Activated CD8-positive, alpha-beta T cell treated with anti-CD3 and anti-CD28 coated beads for 36 hours (primary cell): ENCODE measurements around the gene IFITM2. TPM values are rescaled to one million over a fixed set of nuclear protein-coding genes. Genes with fewer than 3 reads are reported as not detected.
A peak's percentile ranks its signal among the peaks of the same experiment; 100 is the strongest.
"Not testable (repeated sequence)": the region's sequence is repeated elsewhere in the genome, so short reads cannot be mapped to it uniquely, and the experiment has no call there.

Experiments used
- ATAC-seq: fragments of 200-7000 bp; cut with Tn5 transposase; one replicate; pipeline ENCODE4 v1.10.0; 2021; ENCODE audit warnings: mild to moderate bottlenecking, moderate library complexity
- CTCF ChIA-PET: fragments of 350-600 bp; sonication (Branson Sonifier 250); formaldehyde crosslinking; loops from one replicate; lab custom pipeline; 2021; ENCODE audit warnings: antibody characterized with exemption; lab: Charles Lee
- POLR2A ChIA-PET: fragments of 350-600 bp; sonication (Branson Sonifier 250); formaldehyde crosslinking; loops from one replicate; lab custom pipeline; 2021; ENCODE audit warnings: antibody characterized with exemption; lab: Charles Lee
- DNase-seq: peaks from one replicate; pipeline ENCODE4 v3.0.0-alpha.2; 2020
- H3K27ac Mint-ChIP-seq: one replicate; pipeline ENCODE4 v1.8.0; 2021; ENCODE audit warnings: mild to moderate bottlenecking, mixed read lengths
- H3K27me3 Mint-ChIP-seq: one replicate; pipeline ENCODE4 v1.8.0; 2021; ENCODE audit warnings: mixed read lengths
- H3K36me3 Mint-ChIP-seq: one replicate; pipeline ENCODE4 v1.8.0; 2021; ENCODE audit warnings: low read depth, mixed read lengths
- H3K4me1 Mint-ChIP-seq: one replicate; pipeline ENCODE4 v1.8.0; 2021; ENCODE audit warnings: low read depth, mixed read lengths
- H3K4me3 Mint-ChIP-seq: one replicate; pipeline ENCODE4 v1.8.0; 2021; ENCODE audit warnings: mild to moderate bottlenecking, moderate library complexity, mixed read lengths
- H3K9me3 Mint-ChIP-seq: one replicate; pipeline ENCODE4 v1.8.0; 2021; ENCODE audit warnings: mixed read lengths
- intact Hi-C: fragments of 100-400 bp; cut with micrococcal nuclease; formaldehyde crosslinking; loops from one replicate; pipeline ENCODE4 v1.10.0; 2022
- total RNA-seq, 2 experiments: library from RNA; stranded (reverse); gene quantifications; one replicate each; pipeline ENCODE4 v1.2.3, GENCODE V29; 2021
- TF ChIP-seq, protein P1 (sequence below): fragments of 200-600 bp; IDR thresholded peaks from one replicate; pipeline ENCODE4 v1.8.0; 2022; ENCODE audit warnings: antibody characterized with exemption, mild to moderate bottlenecking

Gene IFITM2
- total RNA-seq, 2 experiments from 2014 or later: 540 to 549 TPM

DNA sequence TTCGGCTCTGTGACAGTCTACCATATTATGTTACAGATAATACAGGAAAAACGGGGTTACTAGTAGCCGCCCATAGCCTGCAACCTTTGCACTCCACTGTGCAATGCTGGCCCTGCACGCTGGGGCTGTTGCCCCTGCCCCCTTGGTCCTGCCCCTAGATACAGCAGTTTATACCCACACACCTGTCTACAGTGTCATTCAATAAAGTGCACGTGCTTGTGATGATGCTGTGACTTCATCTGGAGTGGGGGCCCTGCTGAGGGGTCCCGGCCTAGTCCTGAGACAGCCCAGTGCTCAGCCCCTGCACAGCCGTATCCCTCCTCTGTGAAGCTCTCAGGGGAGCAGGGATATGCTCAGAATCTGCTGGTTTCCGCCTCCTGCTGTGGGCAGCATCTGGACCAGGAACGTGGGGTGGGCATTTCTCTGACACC lies 7.5 kb downstream of the IFITM2 start:
- Mint-ChIP-seq H3K27ac (peak overlapping the region; percentile 91), H3K9me3 (no peaks in the 10 kb centered on the region), H3K4me1 (peaks cover 30% of the 10 kb centered on the region), H3K4me3 (peak overlapping the region; percentile 83), H3K27me3 (no peaks in the 10 kb centered on the region), H3K36me3 (peaks cover 40% of the 10 kb centered on the region)
- intact Hi-C loops: loop anchor here (10.0 kb wide), 1 partner anchor 50 kb away; no protein-coding TSS in a partner anchor
- POLR2A ChIA-PET: interaction anchor here (0.8 to 4.5 kb wide), 14 partner anchors 9 to 70 kb away, joined by 3 to 47 read pairs (median 10); partner anchors contain the start of genes IFITM2, NLRP6 and PGGHG
- ATAC-seq (no peak), DNase-seq (peak; percentile 48)
- CTCF ChIA-PET: interaction anchor here (2.1 to 3.2 kb wide), 4 partner anchors 9 to 64 kb away, joined by 4 to 26 read pairs (median 15); no protein-coding TSS in a partner anchor
- TF ChIP-seq, protein P1, sequence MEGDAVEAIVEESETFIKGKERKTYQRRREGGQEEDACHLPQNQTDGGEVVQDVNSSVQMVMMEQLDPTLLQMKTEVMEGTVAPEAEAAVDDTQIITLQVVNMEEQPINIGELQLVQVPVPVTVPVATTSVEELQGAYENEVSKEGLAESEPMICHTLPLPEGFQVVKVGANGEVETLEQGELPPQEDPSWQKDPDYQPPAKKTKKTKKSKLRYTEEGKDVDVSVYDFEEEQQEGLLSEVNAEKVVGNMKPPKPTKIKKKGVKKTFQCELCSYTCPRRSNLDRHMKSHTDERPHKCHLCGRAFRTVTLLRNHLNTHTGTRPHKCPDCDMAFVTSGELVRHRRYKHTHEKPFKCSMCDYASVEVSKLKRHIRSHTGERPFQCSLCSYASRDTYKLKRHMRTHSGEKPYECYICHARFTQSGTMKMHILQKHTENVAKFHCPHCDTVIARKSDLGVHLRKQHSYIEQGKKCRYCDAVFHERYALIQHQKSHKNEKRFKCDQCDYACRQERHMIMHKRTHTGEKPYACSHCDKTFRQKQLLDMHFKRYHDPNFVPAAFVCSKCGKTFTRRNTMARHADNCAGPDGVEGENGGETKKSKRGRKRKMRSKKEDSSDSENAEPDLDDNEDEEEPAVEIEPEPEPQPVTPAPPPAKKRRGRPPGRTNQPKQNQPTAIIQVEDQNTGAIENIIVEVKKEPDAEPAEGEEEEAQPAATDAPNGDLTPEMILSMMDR: no peak

DNA sequence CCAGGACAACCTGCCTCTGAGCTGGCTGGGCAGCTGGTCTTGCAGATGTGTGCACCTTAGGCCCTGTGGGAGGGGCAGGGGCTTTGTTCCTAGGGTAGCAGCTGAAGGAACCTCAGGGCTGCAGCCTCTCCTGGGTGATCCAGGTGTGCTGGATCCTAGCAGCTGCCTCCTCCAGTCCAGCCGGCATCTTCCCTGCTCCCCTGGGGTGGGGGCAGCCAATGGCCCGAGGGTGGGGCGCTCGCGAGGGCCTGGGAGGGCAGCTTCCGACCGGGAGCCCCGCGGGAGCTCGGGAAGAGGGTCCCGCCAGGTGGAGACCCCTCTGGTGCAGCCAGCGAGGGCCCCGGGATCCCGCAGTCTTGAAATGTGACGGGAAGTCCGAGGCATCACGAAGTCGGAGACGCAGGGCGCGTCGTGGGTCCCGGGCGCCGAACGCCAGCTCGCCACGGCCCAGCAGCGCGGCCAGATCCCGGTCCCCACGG lies 7.9 kb downstream of the IFITM2 start:
- Mint-ChIP-seq H3K4me1 (peaks cover 34% of the 10 kb centered on the region), H3K36me3 (peaks cover 44% of the 10 kb centered on the region), H3K9me3 (no peaks in the 10 kb centered on the region), H3K27ac (peak overlapping the region; percentile 91), H3K4me3 (peak overlapping the region; percentile 83), H3K27me3 (no peaks in the 10 kb centered on the region)
- no peak for ATAC-seq
- peak; percentile 11 for DNase-seq
- TF ChIP-seq, protein P1: no peak
- CTCF ChIA-PET: interaction anchor here (2.1 to 3.2 kb wide), 4 partner anchors 10 to 64 kb away, joined by 4 to 26 read pairs (median 15); no protein-coding TSS in a partner anchor
- POLR2A ChIA-PET: interaction anchor here (0.8 to 4.5 kb wide), 16 partner anchors 10 to 70 kb away, joined by 3 to 47 read pairs (median 8); partner anchors contain the start of genes IFITM2, NLRP6 and PGGHG
- intact Hi-C loops: loop anchor here (10.0 kb wide), 1 partner anchor 51 kb away; no protein-coding TSS in a partner anchor

DNA sequence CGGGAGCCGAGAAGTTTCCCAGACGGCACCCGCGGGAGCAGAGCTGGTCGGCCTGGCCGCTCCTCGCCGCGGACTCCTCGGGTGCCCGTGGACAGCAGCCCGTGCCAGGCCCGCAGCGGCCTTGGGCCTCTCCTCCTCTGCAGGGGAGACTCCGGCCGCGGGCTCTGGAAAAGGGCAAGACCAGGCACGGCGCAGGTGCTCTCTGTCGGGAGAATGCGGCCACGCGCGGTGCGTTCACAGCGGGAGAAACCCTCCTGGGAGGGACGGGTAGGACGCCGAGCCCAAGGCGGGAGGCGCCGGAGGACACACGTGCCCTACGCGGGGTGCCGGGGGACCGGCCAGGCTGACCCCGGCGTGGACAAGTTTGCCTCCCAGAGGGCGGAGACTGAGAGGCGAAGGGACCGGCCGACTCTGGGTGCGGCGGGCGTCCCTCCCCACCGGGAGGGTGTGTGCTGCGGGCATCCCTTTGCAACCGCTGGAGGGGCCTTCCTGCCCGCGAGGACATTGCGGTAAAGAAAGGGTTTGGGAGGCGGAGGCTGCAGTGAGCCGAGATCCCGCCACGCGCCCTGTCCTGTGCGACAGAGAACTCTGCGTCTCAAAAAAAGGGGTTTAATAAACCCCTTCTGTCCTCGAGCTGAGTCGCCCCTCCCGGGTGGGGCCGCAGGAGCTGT lies 8.6 kb downstream of the IFITM2 start:
- intact Hi-C loops: loop anchor here (10.0 kb wide), 1 partner anchor 51 kb away; no protein-coding TSS in a partner anchor
- DNase-seq (peak; percentile 54), ATAC-seq (no peak)
- POLR2A ChIA-PET: interaction anchor here (0.8 to 4.5 kb wide), 18 partner anchors 10 to 109 kb away, joined by 3 to 47 read pairs (median 6); partner anchors contain the start of genes BET1L, IFITM2, NLRP6 and PGGHG
- Mint-ChIP-seq H3K9me3 (no peaks in the 10 kb centered on the region), H3K27me3 (no peaks in the 10 kb centered on the region), H3K27ac (peak overlapping the region; percentile 90), H3K36me3 (peaks cover 46% of the 10 kb centered on the region), H3K4me3 (peak overlapping the region; percentile 83), H3K4me1 (peaks cover 36% of the 10 kb centered on the region)
- TF ChIP-seq, protein P1: no peak
- CTCF ChIA-PET: interaction anchor here (1.0 to 3.2 kb wide), 11 partner anchors 9 to 79 kb away, joined by 3 to 26 read pairs (median 4); no protein-coding TSS in a partner anchor

DNA sequence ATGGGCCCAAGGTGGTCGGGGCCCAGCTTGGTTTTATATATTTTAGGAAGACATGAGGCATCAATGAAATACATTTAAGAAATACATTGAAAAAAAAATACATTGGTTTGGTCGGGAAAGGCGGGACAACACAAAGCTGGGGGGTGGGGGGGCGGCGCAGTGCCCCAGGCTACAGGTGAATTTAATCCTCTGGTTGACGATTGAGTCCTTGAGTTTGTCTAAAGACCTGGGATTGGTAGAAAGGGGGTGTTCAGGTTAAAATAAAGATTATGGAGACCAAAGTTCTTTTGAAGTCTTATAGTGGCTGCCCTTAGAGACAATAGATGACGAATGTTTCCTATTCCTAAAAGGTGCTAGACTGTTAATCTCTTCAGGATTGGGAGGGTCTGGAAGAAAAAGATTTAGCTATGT lies 9.3 kb downstream of the IFITM2 start:
- CTCF ChIA-PET: interaction anchor here (0.8 to 3.2 kb wide), 19 partner anchors 9 to 202 kb away, joined by 3 to 26 read pairs (median 3); partner anchors contain the start of gene IFITM2
- POLR2A ChIA-PET: interaction anchor here (0.6 to 4.5 kb wide), 20 partner anchors 8 to 259 kb away, joined by 3 to 47 read pairs (median 6); partner anchors contain the start of genes BET1L, IFITM2, NLRP6 and PGGHG
- Mint-ChIP-seq H3K4me1 (peaks cover 33% of the 10 kb centered on the region), H3K9me3 (no peaks in the 10 kb centered on the region), H3K4me3 (peak overlapping the region; percentile 83), H3K36me3 (peaks cover 46% of the 10 kb centered on the region), H3K27me3 (no peaks in the 10 kb centered on the region), H3K27ac (peak overlapping the region; percentile 90)
- DNase-seq: peak; percentile 39
- TF ChIP-seq, protein P1: no peak
- intact Hi-C loops: loop anchor here (10.0 kb wide), 1 partner anchor 52 kb away; no protein-coding TSS in a partner anchor
- ATAC-seq: no peak

DNA sequence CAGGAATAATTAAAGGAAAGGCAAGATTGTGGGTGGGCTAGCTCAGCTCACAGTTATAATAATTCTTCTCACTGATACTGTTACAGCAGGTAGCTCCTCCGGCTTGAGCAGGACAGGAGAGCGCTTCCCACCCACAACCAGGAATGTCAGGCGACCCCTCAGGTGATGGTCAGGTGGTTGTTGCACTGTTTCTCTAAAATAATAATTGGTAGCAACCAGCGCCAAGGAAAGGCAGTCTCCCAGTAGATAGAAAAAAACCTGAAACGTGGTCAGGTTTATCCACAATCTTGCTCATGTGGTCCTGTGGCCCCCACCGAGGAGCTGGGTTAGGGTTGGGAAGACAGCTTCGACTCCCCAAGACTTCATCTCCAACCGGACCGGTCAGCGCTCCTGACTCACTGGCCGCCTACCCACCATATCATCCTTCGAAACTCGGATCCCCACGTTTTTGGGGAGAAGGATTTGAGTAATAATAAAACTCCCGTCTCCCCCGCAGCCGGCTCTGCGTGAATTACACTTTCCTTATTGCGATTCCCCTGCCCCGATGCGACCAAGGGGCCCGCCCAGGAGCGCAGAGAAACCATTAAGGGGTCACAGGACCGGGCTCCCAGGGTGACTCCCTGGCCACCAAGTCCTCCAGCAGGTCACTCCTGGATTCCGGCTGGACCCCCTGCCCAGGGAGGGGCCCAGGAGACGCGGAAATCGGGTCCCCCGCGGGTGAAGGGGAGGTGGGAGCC lies 10.2 kb downstream of the IFITM2 start:
- peak; percentile 11 for ATAC-seq
- Mint-ChIP-seq H3K4me1 (peaks cover 27% of the 10 kb centered on the region), H3K36me3 (peaks cover 46% of the 10 kb centered on the region), H3K4me3 (peak overlapping the region; percentile 83), H3K27ac (peak overlapping the region; percentile 90)
- H3K9me3 Mint-ChIP-seq, H3K27me3 Mint-ChIP-seq, DNase-seq: not testable (repeated sequence)
- ChIA-PET CTCF (interaction anchor here (0.8 to 3.2 kb wide), 13 partner anchors 9 to 201 kb away, joined by 3 to 26 read pairs (median 4); partner anchors contain the start of gene IFITM2), POLR2A (interaction anchor here (0.6 to 4.5 kb wide), 15 partner anchors 8 to 258 kb away, joined by 3 to 47 read pairs (median 7); partner anchors contain the start of genes IFITM2, PGGHG and PHRF1)
- intact Hi-C loops: loop anchor here (10.0 kb wide), 1 partner anchor 53 kb away; no protein-coding TSS in a partner anchor

DNA sequence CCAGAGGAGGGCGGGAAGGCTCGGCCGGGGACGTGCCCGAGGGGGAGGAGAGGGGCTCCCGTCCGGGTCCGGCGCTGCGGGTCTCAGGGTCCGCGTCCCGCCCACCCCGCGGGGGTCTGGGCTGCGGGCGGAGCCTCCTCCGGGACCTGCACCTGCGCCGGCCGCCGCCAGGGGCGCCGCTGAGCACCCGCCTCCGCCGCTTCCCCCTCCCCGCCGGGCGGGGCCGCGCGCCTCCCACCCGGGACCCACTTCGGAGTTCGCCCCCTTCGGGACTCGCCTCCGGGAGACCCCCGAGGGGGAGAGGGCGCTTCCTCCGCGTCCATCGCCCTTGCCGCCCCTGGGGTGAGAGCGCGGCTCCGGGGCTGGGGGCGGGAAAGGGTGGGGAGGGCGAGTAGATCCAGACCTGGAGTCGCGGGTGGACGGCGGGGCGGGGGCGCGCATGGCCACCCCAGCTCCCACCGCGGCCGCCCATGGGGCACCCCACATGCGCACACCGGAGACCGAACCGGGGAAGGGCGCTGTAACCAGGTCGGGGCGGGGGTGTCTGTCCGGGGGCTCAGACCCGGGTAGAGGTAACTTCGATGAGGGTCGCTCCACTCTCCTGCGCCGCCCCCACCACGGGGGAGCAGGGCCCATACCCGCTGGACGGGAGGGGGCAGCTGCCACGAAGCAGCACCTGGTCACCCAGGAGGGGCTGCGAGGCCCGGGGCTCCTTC lies 10.9 kb downstream of the IFITM2 start:
- not testable (repeated sequence) for DNase-seq, H3K9me3 Mint-ChIP-seq, H3K27ac Mint-ChIP-seq, H3K27me3 Mint-ChIP-seq
- Mint-ChIP-seq H3K4me1 (peaks cover 25% of the 10 kb centered on the region), H3K4me3 (peak overlapping the region; percentile 90), H3K36me3 (peaks cover 46% of the 10 kb centered on the region)
- POLR2A ChIA-PET: interaction anchor here (1.1 to 4.5 kb wide), 10 partner anchors 7 to 68 kb away, joined by 3 to 47 read pairs (median 12); partner anchors contain the start of genes IFITM2 and PGGHG
- intact Hi-C loops: loop anchor here (10.0 kb wide), 1 partner anchor 54 kb away; no protein-coding TSS in a partner anchor
- ATAC-seq: peak; percentile 28
- CTCF ChIA-PET: interaction anchor here (1.4 to 1.8 kb wide), 3 partner anchors 13 to 35 kb away, joined by 4 to 9 read pairs (median 4); no protein-coding TSS in a partner anchor
